Tongue (tissue), 2 donors: Measurements from ENCODE around the gene IL6R. TPM values are rescaled to one million over a fixed set of nuclear protein-coding genes. Genes with fewer than 3 reads are reported as not detected.

Experiments
- DNase-seq: peaks from one replicate; pipeline ENCODE4 v3.0.0-alpha.2; 2015
- total RNA-seq: library from RNA; depleted of rRNA; stranded (reverse); fragments of >200 nt; gene quantifications from one replicate; pipeline ENCODE4 v1.2.3, GENCODE V29; 2014

IL6R gene
- total RNA-seq, 1 donor from 2014 or later = 35.0 TPM

DNA sequence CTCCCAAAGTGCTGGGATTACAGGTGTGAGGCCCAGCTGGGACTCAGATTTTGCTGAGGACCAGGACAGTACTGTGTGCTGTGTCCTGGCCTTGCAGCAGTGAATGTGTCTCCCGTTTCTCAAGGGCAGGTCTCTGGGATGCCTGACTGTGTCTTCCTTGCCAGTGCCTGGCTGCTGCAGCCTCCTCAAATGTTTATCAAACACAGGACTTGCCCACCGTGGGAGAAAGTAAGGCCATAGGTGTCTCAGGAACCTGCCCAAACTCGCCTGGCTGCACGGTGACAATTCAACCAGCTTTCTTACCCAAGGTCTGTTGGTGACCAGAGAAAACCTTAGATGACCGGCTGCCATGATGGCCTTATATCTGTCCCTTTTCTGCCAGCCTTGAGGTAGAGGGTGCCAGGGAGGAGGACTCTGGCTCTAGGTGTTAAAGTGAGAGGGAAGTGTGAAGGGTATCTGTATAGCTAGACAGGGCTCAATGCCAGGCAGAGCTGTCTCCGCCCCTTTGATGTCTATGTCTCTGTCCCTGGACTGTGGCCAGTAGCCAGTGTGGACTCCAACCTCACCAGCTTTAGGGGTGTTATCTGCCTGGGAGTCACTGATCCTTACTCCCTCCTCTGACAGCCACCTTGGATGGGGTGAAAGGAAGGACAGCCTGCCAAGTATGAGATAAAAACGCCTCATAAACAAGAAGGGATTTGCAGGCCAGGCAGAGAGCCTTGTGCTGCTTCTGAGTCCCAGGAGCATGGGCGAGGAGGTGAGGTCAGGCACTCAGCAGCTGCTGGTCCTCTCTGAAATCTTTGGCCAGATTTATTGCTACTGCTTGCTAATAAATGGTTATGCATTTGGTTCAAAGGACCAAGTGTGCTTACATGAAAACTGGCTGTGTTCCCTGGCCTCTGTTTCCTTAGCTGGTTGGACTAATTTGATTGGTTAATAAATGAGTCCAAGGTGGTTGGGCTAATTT, 22.3 kb downstream of the IL6R start:
- DNase-seq = peak; percentile 37

DNA sequence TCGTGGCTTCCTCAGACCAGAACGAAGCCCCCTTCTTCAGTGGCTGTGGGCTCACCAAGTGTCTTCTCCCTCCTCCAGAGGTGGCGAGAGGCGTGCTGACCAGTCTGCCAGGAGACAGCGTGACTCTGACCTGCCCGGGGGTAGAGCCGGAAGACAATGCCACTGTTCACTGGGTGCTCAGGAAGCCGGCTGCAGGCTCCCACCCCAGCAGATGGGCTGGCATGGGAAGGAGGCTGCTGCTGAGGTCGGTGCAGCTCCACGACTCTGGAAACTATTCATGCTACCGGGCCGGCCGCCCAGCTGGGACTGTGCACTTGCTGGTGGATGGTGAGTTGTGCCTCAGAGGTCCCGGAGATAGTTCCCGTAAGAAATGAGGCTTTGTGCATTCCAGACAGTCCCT, 24.0 kb downstream of the IL6R start:
- DNase-seq = no peak

DNA sequence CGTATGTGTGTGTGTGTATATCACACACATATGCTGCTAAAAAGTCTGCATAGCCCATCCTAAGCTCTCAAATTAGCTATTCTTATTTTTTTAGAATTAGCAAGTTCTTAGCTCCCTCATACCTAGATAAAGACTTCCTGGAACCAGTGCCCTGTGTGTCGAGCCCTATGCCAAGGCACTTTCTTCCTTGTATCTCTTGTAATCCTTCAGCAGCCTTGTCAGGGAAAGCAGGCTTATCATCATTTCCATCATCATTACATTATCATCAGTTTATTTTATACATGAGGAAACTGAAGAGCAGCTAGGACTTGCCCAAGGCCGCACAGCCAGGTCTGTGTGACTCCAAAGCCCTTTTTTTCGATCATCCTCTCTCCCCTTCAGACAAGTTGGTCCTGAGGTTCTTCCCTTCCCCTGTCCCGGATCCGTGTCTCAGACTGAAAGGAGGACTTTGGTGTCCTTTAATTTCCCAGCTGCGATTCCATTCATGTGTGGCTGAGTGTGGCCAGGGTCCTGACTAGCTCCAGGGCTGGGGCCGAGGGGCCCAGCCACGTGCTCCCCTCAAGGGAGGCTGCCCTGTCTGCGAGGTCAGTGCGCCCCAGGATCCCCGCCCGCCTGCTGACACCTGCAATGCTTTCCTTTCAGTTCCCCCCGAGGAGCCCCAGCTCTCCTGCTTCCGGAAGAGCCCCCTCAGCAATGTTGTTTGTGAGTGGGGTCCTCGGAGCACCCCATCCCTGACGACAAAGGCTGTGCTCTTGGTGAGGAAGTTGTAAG, 24.9 kb downstream of the IL6R start:
- no peak for DNase-seq

DNA sequence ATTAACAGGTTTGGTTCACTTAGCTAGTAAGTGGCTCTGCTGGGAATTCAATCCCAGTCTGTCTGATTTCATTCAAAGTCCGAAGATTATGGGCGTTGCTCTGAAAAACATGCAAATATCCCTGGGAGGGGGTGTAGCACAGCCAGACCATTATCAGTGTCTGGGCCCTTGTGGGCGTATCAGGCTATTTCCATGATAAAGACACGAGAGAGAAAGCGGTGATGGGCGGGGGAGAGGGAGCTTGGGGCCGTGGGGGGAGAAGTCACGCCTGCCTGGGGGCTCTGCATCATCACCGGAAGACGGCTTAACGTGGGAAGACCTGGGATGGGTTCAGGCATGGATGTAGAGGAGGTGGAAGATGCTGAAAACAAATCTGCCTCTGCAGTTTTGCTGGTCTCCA, 25.8 kb downstream of the IL6R start:
- DNase-seq = no peak

DNA sequence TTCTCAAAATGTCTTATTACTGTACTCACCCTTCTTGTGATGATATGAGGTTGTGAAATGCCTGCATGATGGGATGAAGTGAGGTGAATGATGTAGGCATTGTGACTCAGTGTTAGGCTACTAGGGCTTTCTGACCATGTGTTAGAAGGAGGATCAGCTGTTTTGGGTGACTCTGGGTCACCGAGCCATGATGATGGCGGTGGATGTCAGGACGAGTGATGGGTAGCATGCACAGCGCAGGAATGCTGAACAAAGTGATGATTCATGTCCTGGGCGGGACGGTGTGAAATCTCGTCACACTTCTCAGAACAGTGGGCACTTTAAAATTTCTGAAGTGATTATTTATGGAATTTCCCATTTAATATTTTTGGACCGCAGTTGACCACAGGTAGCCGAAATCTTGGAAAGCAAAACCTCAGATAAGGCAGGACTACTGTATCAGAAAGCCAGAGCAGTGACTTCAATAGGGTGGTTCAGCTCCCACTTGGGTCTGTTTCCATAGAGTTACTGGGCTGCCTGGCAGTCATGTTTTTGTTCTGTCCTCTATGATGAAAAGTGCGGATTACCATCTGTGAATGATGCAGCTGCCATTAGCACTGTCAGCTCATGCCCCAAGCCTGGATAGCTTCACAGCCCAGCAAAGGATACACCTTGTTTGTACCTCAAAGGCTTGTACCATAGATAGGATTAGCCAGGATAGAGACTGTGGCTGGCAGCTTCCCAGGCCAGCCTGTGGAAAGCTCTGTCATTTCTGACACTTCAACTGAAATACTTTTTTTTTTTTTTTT, 26.6 kb downstream of the IL6R start:
- DNase-seq = no peak

DNA sequence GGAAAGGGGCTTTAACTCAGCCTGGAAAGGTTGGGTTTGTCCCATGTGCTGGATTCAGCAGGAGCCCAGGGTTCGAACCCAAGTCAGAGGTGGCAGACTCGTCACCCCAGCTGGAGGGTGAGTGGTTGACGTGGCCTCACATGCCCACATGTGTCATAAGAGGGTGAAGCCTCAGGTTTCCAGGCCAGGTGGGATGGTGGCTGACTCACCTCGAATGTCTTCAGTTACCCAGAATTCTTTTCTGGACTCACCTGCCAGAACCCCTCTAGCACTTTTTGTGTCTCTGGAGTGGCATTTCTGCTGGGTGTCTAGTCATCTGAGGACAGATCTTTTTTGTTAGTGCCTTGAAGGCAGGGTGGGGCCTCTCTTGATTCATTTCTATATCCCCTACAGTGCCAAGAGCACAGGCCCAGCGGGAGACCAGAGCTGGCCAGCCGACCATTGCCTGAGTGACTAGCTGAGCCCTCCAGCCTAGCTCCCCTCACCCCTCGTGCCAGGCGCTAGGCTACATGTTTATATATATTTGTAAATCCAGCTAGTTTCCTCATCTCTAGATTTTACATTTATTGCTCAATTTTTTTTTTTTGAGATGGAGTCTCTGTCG, 28.1 kb downstream of the IL6R start:
- no peak for DNase-seq

DNA sequence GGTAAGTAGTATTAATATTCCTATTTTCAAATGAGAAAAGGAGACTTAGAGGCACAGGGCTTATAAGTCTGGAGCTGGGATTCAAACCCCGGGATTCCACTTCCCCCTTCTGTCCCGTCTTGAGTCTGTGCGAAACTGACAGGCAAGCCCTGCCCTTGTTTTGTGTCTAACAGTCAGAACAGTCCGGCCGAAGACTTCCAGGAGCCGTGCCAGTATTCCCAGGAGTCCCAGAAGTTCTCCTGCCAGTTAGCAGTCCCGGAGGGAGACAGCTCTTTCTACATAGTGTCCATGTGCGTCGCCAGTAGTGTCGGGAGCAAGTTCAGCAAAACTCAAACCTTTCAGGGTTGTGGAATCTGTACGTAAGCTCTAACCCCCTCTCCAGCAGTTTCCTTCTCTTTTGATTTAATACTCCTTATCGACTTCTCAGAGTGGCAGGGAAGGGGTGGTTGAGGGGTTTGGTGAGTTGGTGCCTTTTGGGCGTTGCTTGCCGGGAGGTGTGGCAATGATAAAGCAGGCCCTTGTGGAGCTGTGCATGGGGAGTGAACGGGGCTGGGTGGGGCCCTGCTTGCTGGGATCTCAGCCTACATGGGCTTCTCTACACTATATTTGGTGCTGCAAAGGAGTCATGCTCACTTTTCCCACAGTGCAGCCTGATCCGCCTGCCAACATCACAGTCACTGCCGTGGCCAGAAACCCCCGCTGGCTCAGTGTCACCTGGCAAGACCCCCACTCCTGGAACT, 29.4 kb downstream of the IL6R start:
- peak; percentile 41 for DNase-seq

DNA sequence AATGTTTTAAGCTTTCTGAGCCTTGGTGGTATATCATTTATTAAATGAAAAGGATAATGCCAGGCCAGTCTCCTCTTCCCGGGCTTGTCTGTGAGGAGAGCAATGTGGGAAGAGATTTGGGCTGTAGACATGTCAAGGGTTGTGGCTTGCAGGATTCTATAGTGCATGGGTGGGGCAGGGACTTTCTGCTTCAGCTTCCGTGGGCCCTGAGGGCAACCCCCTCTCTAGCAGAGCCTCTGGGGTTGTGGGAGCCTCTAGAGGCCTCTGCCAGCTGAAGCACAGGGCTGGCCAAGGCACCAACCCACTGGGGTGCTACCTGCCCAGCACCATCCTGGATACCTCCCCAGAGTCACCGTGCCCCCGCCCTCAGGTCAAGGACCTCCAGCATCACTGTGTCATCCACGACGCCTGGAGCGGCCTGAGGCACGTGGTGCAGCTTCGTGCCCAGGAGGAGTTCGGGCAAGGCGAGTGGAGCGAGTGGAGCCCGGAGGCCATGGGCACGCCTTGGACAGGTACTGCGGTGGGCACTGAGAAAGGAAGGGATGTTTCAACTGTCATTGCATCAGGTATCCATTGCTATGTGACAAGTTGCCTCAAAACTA, 30.6 kb downstream of the IL6R start:
- no peak for DNase-seq

DNA sequence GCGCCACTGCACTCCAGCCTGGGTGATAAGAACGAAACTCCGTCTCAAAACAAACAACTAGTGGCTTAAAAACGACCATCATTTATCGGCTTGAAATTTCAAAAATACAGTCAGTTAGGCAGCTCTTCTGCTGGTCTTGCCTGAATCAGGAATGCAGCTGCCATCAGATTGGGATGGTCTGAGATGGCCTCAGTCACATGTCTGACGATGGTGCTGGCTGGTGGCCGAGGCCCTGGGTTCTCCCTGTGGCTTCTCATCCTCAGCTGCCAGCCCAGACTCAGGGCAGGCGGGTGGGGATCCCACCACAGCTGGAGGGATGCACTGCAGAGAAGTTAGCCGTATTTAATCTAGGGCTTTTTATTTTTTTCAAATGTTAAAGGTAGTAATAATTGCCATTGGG, 31.3 kb downstream of the IL6R start:
- no peak for DNase-seq

DNA sequence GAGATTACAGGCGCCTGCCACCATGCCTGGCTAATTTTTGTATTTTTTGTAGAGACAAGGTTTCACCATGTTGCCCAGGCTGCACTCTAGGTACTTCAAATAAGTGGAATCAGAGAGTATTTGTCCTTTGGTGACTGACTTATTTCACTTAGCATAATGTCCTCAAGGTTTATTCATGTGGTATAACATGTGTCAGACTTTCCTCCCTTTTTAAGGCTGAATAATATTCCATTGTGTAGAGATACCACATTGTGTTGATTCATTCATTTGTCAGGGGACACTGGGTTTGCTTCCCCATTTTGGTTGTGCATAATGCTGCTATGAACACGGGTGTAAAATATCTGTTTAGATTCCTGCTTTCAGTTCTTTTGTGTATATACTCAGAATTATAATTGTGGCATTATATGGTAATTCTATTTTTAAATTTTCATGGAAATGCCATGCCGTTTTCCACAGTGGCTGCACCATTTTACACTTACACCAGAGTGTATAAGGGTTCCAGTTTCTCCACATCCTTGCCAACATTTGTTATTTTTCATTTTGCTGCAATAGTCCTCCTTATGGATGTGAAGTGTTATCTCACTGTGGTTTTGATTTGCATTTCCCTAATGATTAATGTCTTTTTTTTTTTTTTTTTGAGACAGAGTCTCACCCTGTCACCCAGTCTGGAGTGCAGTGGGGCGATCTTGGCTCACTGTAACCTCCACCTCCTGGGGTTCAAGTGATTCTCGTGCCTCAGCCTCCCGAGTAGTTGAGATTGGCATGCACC, 35.1 kb downstream of the IL6R start:
- DNase-seq = no peak

DNA sequence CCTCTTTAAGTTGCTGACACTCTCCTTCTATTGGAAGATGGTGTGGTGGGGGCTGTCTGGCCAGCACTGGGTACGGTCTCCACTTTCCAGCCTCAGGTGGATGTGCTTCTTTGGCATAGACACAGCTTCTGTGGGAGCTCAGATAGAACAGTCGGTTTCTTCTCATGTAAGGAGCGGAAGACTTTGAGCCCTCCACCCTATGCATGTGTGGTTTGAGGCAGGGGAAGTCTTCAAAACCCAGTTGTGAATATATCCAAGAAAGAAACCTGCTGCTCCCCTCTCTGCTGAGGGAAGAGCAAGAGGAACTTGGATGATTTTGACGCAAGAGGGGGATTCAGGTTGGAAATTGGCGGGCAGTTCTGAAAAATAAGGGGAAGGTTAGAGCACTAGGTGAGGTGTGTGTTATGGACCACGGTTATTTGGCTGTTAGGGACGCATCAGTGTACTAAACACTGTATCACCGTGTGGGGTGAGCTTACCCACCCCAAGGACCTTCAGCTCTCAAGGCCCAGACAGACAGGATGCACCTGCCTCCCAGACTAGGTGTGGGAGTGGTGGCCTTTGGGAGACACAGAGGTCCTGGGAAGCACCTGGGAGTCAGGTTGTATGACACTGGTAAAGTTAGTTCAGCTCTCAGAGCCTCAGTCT, 36.2 kb downstream of the IL6R start:
- DNase-seq = no peak

DNA sequence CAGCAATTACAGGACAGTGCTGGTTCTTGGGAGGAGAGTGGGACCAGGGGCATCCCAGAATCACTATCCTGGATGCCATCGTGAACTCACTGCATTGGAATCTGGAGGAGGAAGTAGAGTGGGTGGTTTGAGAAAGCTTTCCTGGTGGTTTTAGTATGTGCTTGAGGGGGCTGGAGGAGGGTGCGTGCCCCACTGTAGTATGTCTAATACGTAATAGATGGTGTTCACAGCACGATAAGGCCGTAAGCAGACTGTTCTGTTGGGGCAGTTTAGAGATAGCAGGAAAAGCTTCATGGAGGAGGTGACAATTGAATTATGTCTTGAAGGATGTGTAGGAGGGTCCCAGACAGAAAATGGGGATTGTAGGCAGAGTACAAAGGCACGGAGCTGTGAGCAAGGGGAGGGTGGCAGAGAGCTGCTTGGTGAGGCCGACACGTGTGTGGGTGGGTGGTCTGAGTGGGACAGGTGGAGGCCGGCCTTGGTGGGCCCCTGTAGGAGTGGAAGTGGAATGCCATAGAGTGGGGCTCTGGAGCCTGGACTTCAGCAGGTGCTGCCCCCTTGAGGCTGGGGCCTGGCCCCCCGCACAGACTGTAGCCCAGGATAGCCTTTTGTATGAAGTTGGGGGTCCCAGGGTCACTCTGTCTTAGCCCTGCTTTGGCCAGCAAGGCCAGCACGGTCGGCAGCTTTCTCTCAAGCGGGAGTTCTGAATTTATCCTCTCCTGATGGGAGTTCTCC, 37.0 kb downstream of the IL6R start:
- no peak for DNase-seq

DNA sequence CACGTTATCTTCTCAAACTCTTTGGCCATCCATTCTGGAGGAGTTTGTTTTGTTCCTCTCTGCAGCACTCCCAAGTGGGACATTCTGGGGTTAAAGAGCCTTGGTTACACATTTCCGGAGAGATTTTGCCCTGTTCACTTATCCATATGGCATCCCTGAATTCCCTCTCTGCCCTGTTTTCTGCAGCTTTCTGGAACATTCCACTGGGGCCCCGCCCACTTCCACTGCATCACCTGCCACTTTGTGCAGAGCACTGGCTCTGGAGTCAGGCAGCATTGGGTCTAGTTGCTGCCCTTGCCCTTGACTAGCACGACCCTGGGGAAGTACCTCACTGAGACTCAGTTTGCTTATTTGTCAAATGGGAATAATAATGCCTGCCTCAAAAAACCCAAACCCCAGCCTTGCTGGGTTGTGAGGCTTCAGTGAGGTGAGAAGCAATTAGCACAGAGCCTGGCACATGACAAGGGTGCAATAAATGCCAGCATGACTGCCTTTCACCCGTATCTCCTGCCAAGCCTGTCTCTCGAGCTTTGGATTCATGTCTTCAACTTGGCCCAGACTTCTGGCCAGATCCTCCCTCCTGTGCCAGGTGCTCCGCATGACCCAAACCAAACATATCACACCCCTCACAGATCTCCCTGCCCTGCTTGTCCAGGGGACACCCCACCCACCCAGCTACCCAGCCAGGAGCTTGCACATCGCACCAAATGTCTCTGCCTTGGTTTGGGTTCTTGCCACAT, 38.3 kb downstream of the IL6R start:
- no peak for DNase-seq

DNA sequence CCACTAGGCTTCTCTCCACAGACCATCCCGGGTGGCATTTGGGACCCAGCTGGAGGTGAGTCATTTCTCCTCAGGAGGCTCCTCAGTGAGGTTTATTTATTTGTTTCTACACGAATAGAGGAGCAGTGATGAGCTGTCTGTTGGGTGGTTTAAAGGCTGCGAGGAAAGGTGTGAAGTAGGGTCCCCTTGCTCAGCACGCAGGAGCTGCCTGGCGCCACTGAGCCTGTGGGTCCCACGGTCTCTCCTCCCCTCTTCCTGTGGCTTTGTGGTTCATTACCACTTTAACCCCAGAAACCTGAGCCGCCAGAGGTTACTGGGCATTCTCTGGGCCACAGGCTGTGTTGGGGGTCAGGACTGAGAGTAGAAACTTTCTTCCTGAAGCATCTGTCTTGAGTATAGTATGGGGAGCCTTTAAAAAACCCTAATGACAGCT, 39.9 kb downstream of the IL6R start:
- no peak for DNase-seq

DNA sequence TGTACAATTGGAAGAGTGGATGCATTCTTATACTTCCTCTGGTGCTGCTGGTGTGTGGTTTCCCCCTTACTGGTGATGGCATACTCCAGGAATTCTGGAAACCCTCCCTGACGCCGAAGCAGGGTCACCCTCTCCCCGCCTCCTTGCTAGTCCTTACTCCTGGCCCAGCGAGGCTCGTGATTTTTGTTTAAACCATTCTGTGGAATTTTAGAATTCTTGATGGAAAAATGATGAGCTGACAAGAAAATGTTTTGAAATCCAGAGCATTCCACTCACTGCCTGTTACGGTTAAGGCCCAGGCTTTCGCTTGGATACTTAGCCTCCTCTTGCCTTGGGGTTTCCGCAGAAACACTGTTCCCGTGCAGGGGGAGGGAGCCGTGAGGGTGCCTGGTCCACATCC, 41.1 kb downstream of the IL6R start:
- DNase-seq = no peak

DNA sequence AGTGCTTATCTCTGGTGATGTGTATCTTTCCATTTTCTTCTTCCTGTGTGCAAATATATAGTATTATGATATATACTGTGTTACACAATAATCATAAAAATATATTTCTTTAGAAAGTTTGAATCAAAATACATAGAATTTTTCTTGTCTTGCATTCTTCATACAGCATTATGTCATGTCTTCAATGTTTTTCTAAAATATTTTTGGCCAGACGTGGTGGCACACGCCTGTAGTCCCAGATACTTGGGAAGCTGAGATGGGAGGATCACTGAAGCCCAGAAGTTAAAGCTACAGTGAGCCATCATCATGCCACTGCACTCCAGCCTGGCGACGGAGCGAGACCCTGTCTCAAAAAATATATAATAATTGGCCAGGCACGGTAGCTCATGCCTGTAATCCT, 41.6 kb downstream of the IL6R start:
- no peak for DNase-seq

DNA sequence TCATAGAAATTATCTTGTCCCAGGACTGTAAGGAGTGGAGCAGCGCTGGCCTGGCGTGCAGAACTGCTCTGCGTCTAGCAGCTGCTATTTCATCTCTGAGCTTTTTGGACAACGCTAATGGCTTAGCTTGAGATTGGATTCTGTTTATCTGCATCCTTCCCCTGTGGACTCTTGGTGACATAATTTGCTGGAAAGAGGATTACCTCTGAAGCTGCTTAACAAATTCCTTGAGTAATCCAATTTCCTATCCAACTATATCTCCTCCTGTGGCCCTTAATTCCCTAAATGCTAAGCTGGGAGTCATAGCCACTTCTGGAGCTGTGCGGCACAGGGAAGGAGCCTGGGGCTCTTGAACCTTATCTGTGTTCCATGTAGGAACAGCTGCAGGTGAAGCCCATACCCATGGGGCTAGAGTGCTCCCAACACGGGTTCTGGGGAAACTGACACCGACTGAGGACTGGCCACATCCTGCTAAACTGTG, 43.2 kb downstream of the IL6R start:
- DNase-seq = peak; percentile 55

DNA sequence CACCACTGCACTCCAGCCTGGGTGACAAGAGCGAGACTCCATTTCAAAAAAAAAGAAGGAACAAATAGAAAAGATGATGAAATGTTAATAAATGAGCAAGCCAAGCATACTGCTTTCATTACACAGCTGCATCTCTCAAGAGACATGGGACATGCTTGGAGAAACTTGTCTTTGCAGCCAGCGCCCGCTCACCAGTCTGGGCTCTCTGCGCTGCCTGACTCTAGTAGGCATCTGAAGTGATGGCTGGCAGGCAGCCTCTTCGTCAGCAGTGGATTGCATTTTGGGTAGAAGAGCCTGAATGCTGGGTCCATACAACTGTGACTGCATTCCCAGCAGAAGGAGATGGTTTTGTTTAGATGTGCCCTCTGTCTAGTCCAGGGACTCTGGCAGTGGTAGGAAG, 48.0 kb downstream of the IL6R start:
- DNase-seq = no peak
